LNCaP clone FGC (cell line): ENCODE measurements around the gene CEP43.

Experiments used
- DNase-seq: peaks from one replicate; pipeline ENCODE4 v3.0.0-alpha.2; 2011; ENCODE audit warnings: low read depth
- H3K4me3 ChIP-seq: 2 replicates; pipeline ENCODE4 v1.5.1; 2011; ENCODE audit warnings: mild to moderate bottlenecking, low read depth, low read length, control low read depth
- TF ChIP-seq, protein P1 (sequence below): IDR thresholded peaks from 2 replicates; pipeline ENCODE4 v1.5.1; 2012; ENCODE audit warnings: mild to moderate bottlenecking; ENCODE audit not compliant: control insufficient read depth, insufficient read depth; ENCODE audit errors: extremely low read depth

CEP43 gene

DNA sequence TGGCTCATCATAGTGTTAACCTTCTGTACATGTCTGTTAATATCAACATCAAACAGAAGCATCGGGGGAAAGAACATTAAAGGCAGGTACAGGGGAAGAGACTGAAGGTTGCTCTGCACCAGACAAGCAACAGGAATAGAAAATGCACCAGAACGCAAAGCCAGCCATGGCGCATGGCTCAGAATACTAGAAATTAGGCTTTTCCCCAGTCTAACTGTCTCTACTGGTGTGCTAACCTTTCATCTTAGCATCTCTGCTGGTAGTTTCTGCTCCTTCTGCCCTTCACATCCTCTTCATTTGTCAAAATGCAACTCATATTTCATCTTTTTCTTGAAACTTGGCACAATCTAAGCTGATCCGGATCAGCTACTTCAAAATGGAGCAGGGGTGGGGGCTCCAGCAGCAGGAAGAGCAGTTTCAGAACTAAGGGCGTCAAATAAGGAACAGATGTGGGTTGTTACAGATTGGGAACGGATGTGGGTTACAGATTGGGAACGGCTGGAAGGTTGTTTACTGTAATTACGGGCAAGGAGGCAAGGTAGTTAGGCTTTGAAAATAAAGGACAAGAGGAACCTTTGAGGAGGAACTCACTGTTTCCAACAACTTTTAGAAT is 29.7 kb upstream of the CEP43 start:
- TF ChIP-seq, protein P1, sequence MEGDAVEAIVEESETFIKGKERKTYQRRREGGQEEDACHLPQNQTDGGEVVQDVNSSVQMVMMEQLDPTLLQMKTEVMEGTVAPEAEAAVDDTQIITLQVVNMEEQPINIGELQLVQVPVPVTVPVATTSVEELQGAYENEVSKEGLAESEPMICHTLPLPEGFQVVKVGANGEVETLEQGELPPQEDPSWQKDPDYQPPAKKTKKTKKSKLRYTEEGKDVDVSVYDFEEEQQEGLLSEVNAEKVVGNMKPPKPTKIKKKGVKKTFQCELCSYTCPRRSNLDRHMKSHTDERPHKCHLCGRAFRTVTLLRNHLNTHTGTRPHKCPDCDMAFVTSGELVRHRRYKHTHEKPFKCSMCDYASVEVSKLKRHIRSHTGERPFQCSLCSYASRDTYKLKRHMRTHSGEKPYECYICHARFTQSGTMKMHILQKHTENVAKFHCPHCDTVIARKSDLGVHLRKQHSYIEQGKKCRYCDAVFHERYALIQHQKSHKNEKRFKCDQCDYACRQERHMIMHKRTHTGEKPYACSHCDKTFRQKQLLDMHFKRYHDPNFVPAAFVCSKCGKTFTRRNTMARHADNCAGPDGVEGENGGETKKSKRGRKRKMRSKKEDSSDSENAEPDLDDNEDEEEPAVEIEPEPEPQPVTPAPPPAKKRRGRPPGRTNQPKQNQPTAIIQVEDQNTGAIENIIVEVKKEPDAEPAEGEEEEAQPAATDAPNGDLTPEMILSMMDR = no peak
- no peak overlapping the region for H3K4me3 ChIP-seq
- DNase-seq = no peak

DNA sequence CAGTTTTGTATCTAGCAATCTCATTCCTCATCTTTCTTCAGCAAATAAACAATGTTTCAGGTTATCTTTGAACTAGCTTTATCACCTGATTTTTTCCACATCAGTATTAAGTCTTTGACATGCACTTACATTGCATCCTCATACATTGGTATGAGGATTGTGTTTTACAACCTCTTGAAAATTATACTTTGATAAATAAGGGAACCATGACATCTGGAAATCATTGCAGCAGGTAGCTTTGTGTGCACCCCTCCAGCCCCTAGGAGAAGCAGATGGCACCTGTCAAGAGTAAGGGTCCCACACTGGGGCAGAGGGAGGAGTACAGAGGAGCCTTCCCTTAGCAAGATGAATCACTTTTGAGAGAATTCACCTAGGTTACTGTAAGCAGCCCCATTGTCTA is 29.1 kb upstream of the CEP43 start:
- no peak for DNase-seq
- H3K4me3 ChIP-seq = no peak overlapping the region
- TF ChIP-seq, protein P1 = no peak

DNA sequence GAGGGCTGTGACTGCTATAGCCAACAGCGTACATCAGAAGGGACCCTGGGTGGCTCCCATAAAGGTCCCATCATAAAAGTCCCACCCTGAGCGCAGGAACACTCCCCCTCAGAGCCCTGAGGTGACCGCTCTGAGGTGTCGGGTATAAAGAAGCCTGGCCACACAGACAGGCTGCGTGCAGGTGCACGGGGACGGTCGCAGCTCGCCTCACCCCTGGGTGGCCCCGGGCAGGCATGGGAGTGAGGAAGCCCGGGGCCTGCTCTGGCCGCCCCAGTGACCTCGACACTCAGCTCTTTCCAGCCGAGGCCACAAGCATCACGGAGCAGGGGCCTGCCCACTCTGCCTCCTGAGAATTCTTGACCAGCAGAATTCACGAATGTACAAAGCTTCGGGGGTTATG is 28.4 kb upstream of the CEP43 start:
- no peak overlapping the region for H3K4me3 ChIP-seq
- TF ChIP-seq, protein P1 = no peak
- no peak for DNase-seq

DNA sequence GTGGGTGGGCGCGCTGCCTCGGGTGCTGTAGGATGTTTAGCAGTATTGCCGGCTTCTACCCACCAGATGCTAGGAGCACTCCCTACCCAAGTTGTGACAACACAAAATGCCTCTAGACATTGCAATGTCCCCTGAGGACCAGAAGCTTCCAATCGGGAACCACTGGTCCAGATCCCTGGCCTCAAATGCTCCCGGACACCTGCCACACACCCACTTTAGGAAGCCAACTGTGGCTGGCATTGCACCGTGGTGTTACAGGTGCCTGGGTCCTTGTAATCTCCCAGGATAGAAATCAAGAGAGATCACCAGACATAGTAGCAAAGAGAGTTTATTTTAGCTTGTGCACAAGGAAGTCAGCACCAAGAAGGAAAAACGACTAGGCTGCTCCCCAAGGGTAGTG is 27.9 kb upstream of the CEP43 start:
- no peak overlapping the region for H3K4me3 ChIP-seq
- TF ChIP-seq, protein P1 = no peak
- no peak for DNase-seq

DNA sequence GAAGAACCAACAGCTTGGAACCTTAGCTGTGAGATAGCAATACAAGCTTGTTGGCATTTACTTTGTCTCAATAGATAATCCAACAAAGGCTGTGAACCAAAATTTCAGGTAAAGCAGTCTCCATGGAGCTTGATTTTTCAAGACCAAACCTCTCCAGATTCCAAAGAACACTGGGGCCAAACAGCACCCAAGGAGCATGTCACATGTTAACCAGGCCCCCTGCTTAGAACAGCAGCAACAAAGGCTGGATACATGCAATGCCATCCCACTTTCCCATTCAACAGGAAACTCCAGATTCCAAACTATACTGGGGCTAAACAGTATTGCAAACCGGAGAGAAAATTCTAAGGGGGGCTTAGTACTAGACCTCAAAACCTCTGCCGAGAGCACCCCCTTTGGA is 27.1 kb upstream of the CEP43 start:
- TF ChIP-seq, protein P1 = no peak
- no peak for DNase-seq

DNA sequence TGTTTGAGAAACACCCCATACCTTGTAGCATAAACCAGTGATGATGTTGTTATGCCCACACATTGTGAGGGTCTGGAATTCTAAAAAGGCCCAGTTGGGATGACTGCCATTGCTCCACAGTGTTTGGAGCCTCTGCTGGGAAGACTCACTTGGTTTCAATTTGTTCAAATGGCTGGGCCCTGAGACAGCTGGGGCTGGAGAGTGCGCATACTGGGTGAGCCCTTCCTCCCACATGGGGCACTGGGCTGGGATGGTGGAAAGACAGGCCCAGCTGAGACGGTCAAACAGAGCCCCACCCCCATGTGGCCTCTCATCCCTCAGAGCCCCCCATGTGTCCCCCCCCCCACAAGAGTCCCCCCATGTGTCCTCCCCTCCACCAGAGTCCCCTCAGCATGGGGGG is 22.6 kb upstream of the CEP43 start:
- TF ChIP-seq, protein P1 = no peak
- no peak overlapping the region for H3K4me3 ChIP-seq
- no peak for DNase-seq

More for the DNA sequence above, 27.1 kb upstream of the CEP43 start:
- H3K4me3 ChIP-seq = no peak overlapping the region
